ENCODE data around the gene CAMTA1.
A peak's percentile ranks its signal among the peaks of the same experiment; 100 is the strongest.
"Not testable (repeated sequence)": the region's sequence is repeated elsewhere in the genome, so short reads cannot be mapped to it uniquely, and the experiment has no call there.

The CAMTA1 gene

GRCh38 chr1:6785318-6785727 is at the start of gene CAMTA1:
CAMTA1 (plus strand) TSS chr1:6785454; CDS start chr1:6785531, 77 bp downstream.
- no peaks in the 10 kb centered on the region for H3K27me3 ChIP-seq
- peaks cover 46% of the 10 kb centered on the region for H4K20me1 ChIP-seq
- H3K4me3 ChIP-seq, result peak within 1 kb of the TSS; percentile 94
- H3K36me3 ChIP-seq, result no peaks in the 10 kb centered on the region
- H3K4me2 ChIP-seq, result peak within 1 kb of the TSS; percentile 89
- no peak for TF ChIP-seq Cebpa-rat (IDR thresholded peaks at IDR 0.05)
- H3K27ac ChIP-seq, result peak within 1 kb of the TSS; percentile 96
- no peaks in the 10 kb centered on the region for H3K9me3 ChIP-seq
- H3K9ac ChIP-seq, result peak within 1 kb of the TSS; percentile 96
- peaks cover 57% of the 10 kb centered on the region for H3K4me1 ChIP-seq

- Histone ChIP-seq H3K36me3 (no peaks in the 10 kb centered on the region), H3K9me3 (no peaks in the 10 kb centered on the region), H3K4me2 (no peak overlapping the region), H4K20me1 (no peaks in the 10 kb centered on the region), H3K9ac (no peak overlapping the region), H3K27ac (no peak overlapping the region), H3K4me1 (peaks cover 14% of the 10 kb centered on the region), H3K27me3 (no peaks in the 10 kb centered on the region), H3K4me3 (no peak overlapping the region)
- TF ChIP-seq Cebpa-rat (IDR thresholded peaks at IDR 0.05), result no peak
Observed at GRCh38 chr1:6738987-6739676, 46.1 kb upstream of the CAMTA1 start.

- H3K27ac ChIP-seq, result not testable (repeated sequence)
- Histone ChIP-seq H3K4me2 (peak overlapping the region; percentile 66), H3K4me1 (peaks cover 15% of the 10 kb centered on the region)
Observed at GRCh38 chr1:6742676-6743188, 42.5 kb upstream of the CAMTA1 start.

GRCh38 chr1:6743189-6744101 is 41.8 kb upstream of the CAMTA1 start:
- Histone ChIP-seq H3K4me1 (peaks cover 15% of the 10 kb centered on the region), H3K27ac (peak overlapping the region; percentile 67), H3K27me3 (no peaks in the 10 kb centered on the region), H3K9ac (peak overlapping the region; percentile 18; the same call in 1 of the 2 replicates), H3K4me3 (no peak overlapping the region), H4K20me1 (no peaks in the 10 kb centered on the region), H3K36me3 (no peaks in the 10 kb centered on the region), H3K9me3 (peaks cover 2% of the 10 kb centered on the region; the same call in 1 of the 2 replicates), H3K4me2 (peak overlapping the region; percentile 66)
- no peak for TF ChIP-seq Cebpa-rat (IDR thresholded peaks at IDR 0.05)

More at GRCh38 chr1:6742676-6743188, 42.5 kb upstream of the CAMTA1 start:
- not testable (repeated sequence) for H3K9me3 ChIP-seq, H3K36me3 ChIP-seq, H3K27me3 ChIP-seq, H4K20me1 ChIP-seq, H3K4me3 ChIP-seq, H3K9ac ChIP-seq

- no peak for TF ChIP-seq Cebpa-rat (IDR thresholded peaks at IDR 0.05)
- Histone ChIP-seq H3K4me2 (no peak overlapping the region), H3K9ac (no peak overlapping the region), H3K27me3 (no peaks in the 10 kb centered on the region), H3K4me1 (peaks cover 15% of the 10 kb centered on the region), H3K27ac (no peak overlapping the region), H3K4me3 (no peak overlapping the region), H3K36me3 (no peaks in the 10 kb centered on the region), H4K20me1 (no peaks in the 10 kb centered on the region), H3K9me3 (peaks cover 4% of the 10 kb centered on the region; the same call in 1 of the 2 replicates)
Observed at GRCh38 chr1:6745073-6745472, 40.2 kb upstream of the CAMTA1 start.

GRCh38 chr1:6747674-6748073 is 37.6 kb upstream of the CAMTA1 start:
- H4K20me1 ChIP-seq, result no peaks in the 10 kb centered on the region
- H3K9ac ChIP-seq, result no peak overlapping the region
- H3K27ac ChIP-seq, result no peak overlapping the region
- H3K4me2 ChIP-seq, result no peak overlapping the region
- peaks cover 4% of the 10 kb centered on the region; the same call in 1 of the 2 replicates for H3K9me3 ChIP-seq
- H3K4me1 ChIP-seq, result peaks cover 15% of the 10 kb centered on the region
- H3K27me3 ChIP-seq, result no peaks in the 10 kb centered on the region
- no peak for TF ChIP-seq Cebpa-rat (IDR thresholded peaks at IDR 0.05)
- no peak overlapping the region for H3K4me3 ChIP-seq
- no peaks in the 10 kb centered on the region for H3K36me3 ChIP-seq

GRCh38 chr1:6750490-6750889 is 34.8 kb upstream of the CAMTA1 start:
- Histone ChIP-seq H3K9me3 (peaks cover 4% of the 10 kb centered on the region; the same call in 1 of the 2 replicates), H3K4me1 (no peaks in the 10 kb centered on the region), H3K36me3 (no peaks in the 10 kb centered on the region), H3K4me2 (no peak overlapping the region), H3K4me3 (no peak overlapping the region), H3K9ac (no peak overlapping the region), H3K27me3 (no peaks in the 10 kb centered on the region), H4K20me1 (no peaks in the 10 kb centered on the region), H3K27ac (no peak overlapping the region)
- no peak for TF ChIP-seq Cebpa-rat (IDR thresholded peaks at IDR 0.05)

GRCh38 chr1:6753320-6754140 is 31.7 kb upstream of the CAMTA1 start:
- Histone ChIP-seq H3K4me1 (no peaks in the 10 kb centered on the region), H3K9ac (no peak overlapping the region), H3K4me2 (no peak overlapping the region), H3K9me3 (peaks cover 2% of the 10 kb centered on the region; the same call in 1 of the 2 replicates), H4K20me1 (no peaks in the 10 kb centered on the region), H3K27ac (no peak overlapping the region), H3K36me3 (no peaks in the 10 kb centered on the region), H3K27me3 (no peaks in the 10 kb centered on the region), H3K4me3 (no peak overlapping the region)
- no peak for TF ChIP-seq Cebpa-rat (IDR thresholded peaks at IDR 0.05)

- TF ChIP-seq Cebpa-rat (IDR thresholded peaks at IDR 0.05), result no peak
- no peak overlapping the region for H3K4me3 ChIP-seq
- H3K4me1 ChIP-seq, result no peaks in the 10 kb centered on the region
- no peak overlapping the region for H3K9ac ChIP-seq
- no peak overlapping the region for H3K4me2 ChIP-seq
- H3K27ac ChIP-seq, result no peak overlapping the region
- H3K9me3 ChIP-seq, result no peaks in the 10 kb centered on the region
- no peaks in the 10 kb centered on the region for H3K27me3 ChIP-seq
- H4K20me1 ChIP-seq, result no peaks in the 10 kb centered on the region
- H3K36me3 ChIP-seq, result no peaks in the 10 kb centered on the region
Observed at GRCh38 chr1:6756457-6756856, 28.8 kb upstream of the CAMTA1 start.
